Endothelial cell of umbilical vein (primary cell): ENCODE data around the gene HERC5. TPM values are rescaled to one million over a fixed set of nuclear protein-coding genes. Genes with fewer than 3 reads are reported as not detected.

Experiments
- BruUV-seq: library from RNA; stranded (reverse); fragments of 400-500 nt; replicated peaks from 2 replicates; lab custom pipeline; 2021; lab: Mats Ljungman, UMichigan
- CTCF ChIA-PET: fragments of 300-600, 350-600 bp; sonication (Branson Sonifier 250); formaldehyde crosslinking; loops from one replicate; lab custom pipeline; 2021; ENCODE audit warnings: antibody characterized with exemption, inconsistent platforms; lab: Charles Lee
- POLR2A ChIA-PET: fragments of 300-600, 350-600 bp; sonication (Branson Sonifier 250); formaldehyde crosslinking; loops from one replicate; lab custom pipeline; 2021; ENCODE audit warnings: antibody characterized with exemption, inconsistent platforms; lab: Charles Lee
- DNase-seq: peaks from one replicate; pipeline ENCODE4 v3.0.0-alpha.2; 2011; ENCODE audit warnings: low read depth, low spot score
- FAIRE-seq: peaks from 2 replicates; lab custom pipeline; 2011; peaks lifted over from hg19 to GRCh38; lab: Jason Lieb, UNC
- H2AFZ ChIP-seq: 2 replicates; pipeline ENCODE4 v1.6.0; 2012; ENCODE audit warnings: low read depth, low read length, control low read depth, inconsistent platforms
- H3K27ac ChIP-seq: 2 replicates; pipeline ENCODE4 v1.5.1; 2011; ENCODE audit warnings: low read depth, mild to moderate bottlenecking, control low read depth, low read length, moderate library complexity; ENCODE audit not compliant: insufficient read depth
- H3K27me3 ChIP-seq, 2 experiments: 2 replicates each; pipeline versions ENCODE4 v1.6.0 to v1.6.1; 2011; ENCODE audit warnings: low read length in 2 of 2, mixed read lengths in 1 of 2; ENCODE audit not compliant: control insufficient read depth in 2 of 2, insufficient read depth in 2 of 2
- H3K36me3 ChIP-seq, 2 experiments: 2 replicates in 1 of 2; 3 replicates in 1 of 2; pipeline ENCODE4 v1.5.1; 2011; ENCODE audit warnings: low read length in 2 of 2, mild to moderate bottlenecking in 1 of 2, moderate library complexity in 1 of 2; ENCODE audit not compliant: control insufficient read depth in 2 of 2, insufficient read depth in 2 of 2; ENCODE audit errors: extremely low read depth in 1 of 2
- H3K4me1 ChIP-seq: 3 replicates; pipeline ENCODE4 v1.5.1; 2011; ENCODE audit warnings: mild to moderate bottlenecking, low read length; ENCODE audit not compliant: control insufficient read depth, insufficient read depth; ENCODE audit errors: extremely low read depth
- H3K4me2 ChIP-seq: 2 replicates; pipeline ENCODE4 v1.6.1; 2011; ENCODE audit warnings: low read length, control low read depth, mixed read lengths; ENCODE audit not compliant: insufficient read depth
- H3K4me3 ChIP-seq, 3 experiments: fragments of 200-600 bp in 1 of 3; sonication (generic), shearing (Covaris generic) in 1 of 3; replicated peaks in 1 of 3; 2 replicates each; pipeline ENCODE4 v1.5.1; 2011 to 2016; ENCODE audit warnings: control low read depth in 3 of 3, low read length in 3 of 3, mild to moderate bottlenecking in 2 of 3, inconsistent platforms in 1 of 3, low read depth in 1 of 3, moderate library complexity in 1 of 3; ENCODE audit not compliant: insufficient read depth in 1 of 3
- H3K79me2 ChIP-seq: 2 replicates; pipeline ENCODE4 v1.6.0; 2012; ENCODE audit warnings: low read length, inconsistent platforms; ENCODE audit not compliant: control insufficient read depth, insufficient read depth
- H3K9ac ChIP-seq: replicated peaks from 2 replicates; pipeline ENCODE3; 2011; ENCODE audit warnings: low read length, control low read depth; ENCODE audit not compliant: insufficient read depth; ENCODE audit errors: extremely low read depth
- H3K9me1 ChIP-seq: replicated peaks from 3 replicates; pipeline ENCODE4 v1.6.0; 2011; ENCODE audit warnings: mild to moderate bottlenecking, low read length; ENCODE audit not compliant: control insufficient read depth, insufficient read depth; ENCODE audit errors: extremely low read depth
- H3K9me3 ChIP-seq: replicated peaks from 2 replicates; pipeline ENCODE4 v1.5.1; 2012; ENCODE audit warnings: low read length, inconsistent platforms; ENCODE audit not compliant: control insufficient read depth, insufficient read depth
- H4K20me1 ChIP-seq: replicated peaks from 2 replicates; pipeline ENCODE3; 2011; ENCODE audit warnings: mild to moderate bottlenecking, low read length; ENCODE audit not compliant: control insufficient read depth, insufficient read depth; ENCODE audit errors: extremely low read depth
- CTCF ChIP-seq, 2 donors: IDR thresholded peaks; 1 replicate in 1 of 2; 2 replicates in 1 of 2; pipeline ENCODE4 v1.5.1; 2011; ENCODE audit warnings: low read length in 2 of 2, mild to moderate bottlenecking in 2 of 2, moderate library complexity in 2 of 2, control low read depth in 1 of 2, inconsistent platforms in 1 of 2, low read depth in 1 of 2; ENCODE audit not compliant: insufficient read depth in 1 of 2; ENCODE audit errors: extremely low read depth in 1 of 2
- EZH2 ChIP-seq: IDR thresholded peaks from 2 replicates; pipeline ENCODE4 v1.6.1; 2012; ENCODE audit warnings: borderline replicate concordance, low read depth, mild to moderate bottlenecking, moderate library complexity, low read length, inconsistent platforms; ENCODE audit not compliant: severe bottlenecking
- FOS ChIP-seq: IDR thresholded peaks from 2 replicates; pipeline ENCODE4 v1.6.1; 2011; ENCODE audit warnings: mild to moderate bottlenecking, low read length, moderate library complexity, borderline replicate concordance; ENCODE audit not compliant: insufficient read depth
- GATA2 ChIP-seq: IDR thresholded peaks from 2 replicates; pipeline ENCODE4 v1.7.0; 2011; ENCODE audit warnings: low read depth, mild to moderate bottlenecking, moderate library complexity, mixed read lengths, low read length; ENCODE audit not compliant: insufficient read length, insufficient read depth
- JUN ChIP-seq: IDR thresholded peaks from 2 replicates; pipeline ENCODE4 v1.6.1; 2011; ENCODE audit warnings: borderline replicate concordance, low read depth; ENCODE audit not compliant: insufficient read length, insufficient read depth
- MAX ChIP-seq: IDR thresholded peaks from 2 replicates; pipeline ENCODE4 v1.6.1; 2011; ENCODE audit not compliant: insufficient read depth, insufficient read length
- MYC ChIP-seq: IDR thresholded peaks from one replicate; pipeline ENCODE4 v1.6.1; 2011; ENCODE audit warnings: mild to moderate bottlenecking, low read depth, low read length
- POLR2A ChIP-seq: IDR thresholded peaks from 2 replicates; pipeline ENCODE4 v1.6.1; 2012; ENCODE audit warnings: low read depth, mild to moderate bottlenecking, control low read depth, low read length
- POLR2AphosphoS5 ChIP-seq: IDR thresholded peaks from 2 replicates; pipeline ENCODE4 v1.6.1; 2012; ENCODE audit warnings: low read depth, mild to moderate bottlenecking, control low read depth, low read length, moderate library complexity; ENCODE audit not compliant: insufficient read depth
- dilution Hi-C: fragments of 300-500 bp; cut with MboI; formaldehyde crosslinking; loops from one replicate; pipeline ENCODE4 v1.15.0; 2019; ENCODE audit warnings: low sequenced_read_pairs; ENCODE audit not compliant: extremely low pct_ligation_motif_present
- intact Hi-C: fragments of 100-400 bp; cut with micrococcal nuclease; formaldehyde crosslinking; loops from one replicate; pipeline ENCODE4 v1.10.0; 2022
- polyA plus RNA-seq, 4 experiments: library from polyadenylated mRNA; depleted of rRNA in 3 of 4; stranded (reverse) in 3 of 4; unstranded in 1 of 4; fragments of >200 nt; gene quantifications; 2 replicates each; pipeline versions ENCODE4 v1.2.1 to v1.2.3, GENCODE V29; 2011 to 2012; ENCODE audit warnings: missing spikeins in 1 of 4
- total RNA-seq: library from RNA; stranded (reverse); gene quantifications from 2 replicates; pipeline ENCODE4 v1.2.3, GENCODE V29; 2021

Gene HERC5
- total and polyA plus RNA-seq, 2 donors (not counting 3 experiments of a cell fraction or from before 2014, with no cell fraction given) = 0.19 to 0.91 TPM

DNA sequence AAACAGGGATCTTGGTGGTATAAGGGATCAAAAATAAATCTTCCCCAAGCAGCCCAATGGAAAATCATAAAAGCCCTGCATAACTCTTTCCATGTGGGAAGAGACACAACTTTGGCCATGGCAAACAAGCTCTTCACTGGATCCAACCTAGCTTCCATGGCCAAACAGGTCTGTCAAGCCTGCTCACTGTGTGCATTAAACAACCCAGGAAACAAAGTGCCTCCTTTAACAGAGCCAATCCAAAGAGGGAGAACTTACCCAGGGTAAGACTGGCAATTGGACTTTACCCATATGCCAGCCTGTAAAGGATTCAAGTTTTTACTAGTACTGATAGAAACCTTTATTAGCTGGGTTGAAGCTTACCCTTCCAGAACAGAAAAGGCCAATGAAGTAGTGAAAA, 7.6 kb upstream of the HERC5 start:
- Histone ChIP-seq H4K20me1 (no peaks in the 10 kb centered on the region), H3K36me3 (no peaks in the 10 kb centered on the region), H3K9me3 (no peaks in the 10 kb centered on the region), H3K79me2 (no peaks in the 10 kb centered on the region), H3K4me2 (no peak overlapping the region), H3K27me3 (no peaks in the 10 kb centered on the region), H3K9ac (no peak overlapping the region), H3K27ac (no peak overlapping the region), H3K4me1 (no peaks in the 10 kb centered on the region), H3K4me3 (no peak overlapping the region), H2AFZ (no peak overlapping the region), H3K9me1 (no peaks in the 10 kb centered on the region)
- DNase-seq = no peak
- dilution Hi-C loops (no loop called here), intact Hi-C loops (no loop called here)
- ChIA-PET POLR2A (no interaction called here), CTCF (interaction anchor here (1.0 to 2.6 kb wide), 5 partner anchors 8 to 218 kb away, joined by 3 to 8 read pairs (median 4); partner anchors contain the start of gene HERC5)
- FAIRE-seq = no peak
- TF ChIP-seq CTCF (IDR thresholded peaks at IDR 0.05; ENCODE audit: extremely low read depth in 1 of 2, insufficient read depth in 1 of 2, low read depth in 1 of 2, low read length in 2 of 2) (no peak), MAX (no peak), JUN (no peak), POLR2AphosphoS5 (no peak), GATA2 (no peak), MYC (no peak), EZH2 (no peak), POLR2A (no peak), FOS (no peak)
- no TSS peak for BruUV-seq
